ENCODE results near the gene TSPAN10. TPM values are rescaled to one million over a fixed set of nuclear protein-coding genes. Genes with fewer than 3 reads are reported as not detected.
"Not testable (repeated sequence)": the region's sequence is repeated elsewhere in the genome, so short reads cannot be mapped to it uniquely, and the experiment has no call there.

Gene TSPAN10
- total RNA-seq, 1 experiment from 2014 or later, result 1.2 TPM

DNA sequence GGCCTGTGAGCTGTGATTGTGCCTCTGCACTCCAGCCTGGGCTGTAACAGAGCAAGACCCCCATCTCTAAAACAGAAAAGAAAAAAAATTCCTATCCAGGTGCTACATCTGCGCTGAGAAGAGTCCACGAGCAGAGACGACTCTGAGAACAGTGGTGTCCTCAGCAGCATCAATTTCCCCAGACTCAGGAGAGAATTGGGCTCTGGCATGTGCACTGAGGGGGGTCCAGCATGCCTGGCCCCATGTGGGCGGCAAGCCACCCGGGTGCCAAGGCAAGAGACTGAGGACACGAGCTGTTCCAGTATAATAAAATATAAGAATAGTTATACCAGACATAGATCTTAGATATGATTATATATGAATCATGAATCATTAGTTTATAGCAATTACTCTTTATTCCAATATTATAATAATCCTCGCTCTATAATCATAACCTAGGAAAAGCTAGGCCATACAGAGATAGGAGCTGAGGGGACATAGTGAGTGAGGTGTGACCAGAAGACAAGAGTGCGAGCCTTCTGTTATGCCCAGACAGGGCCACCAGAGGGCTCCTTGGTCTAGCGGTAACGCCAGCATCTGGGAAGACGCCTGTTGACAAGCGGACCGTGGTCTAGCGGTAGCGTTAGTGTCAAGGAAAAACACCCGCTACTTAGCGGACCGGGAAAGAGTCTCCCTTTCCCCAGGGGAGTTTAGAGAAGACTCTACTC lies 38.7 kb downstream of the TSPAN10 start:
- H3K4me1 ChIP-seq (ENCODE audit: insufficient read depth, low read length); H3K4me2 ChIP-seq (ENCODE audit: insufficient read depth, insufficient read length, low read length); H4K5ac ChIP-seq (ENCODE audit: insufficient read length, low read depth, low read length); H3K27ac ChIP-seq (ENCODE audit: insufficient read length, low read depth, low read length); H3K56ac ChIP-seq (ENCODE audit: insufficient read length, low read depth, low read length); H2BK12ac ChIP-seq (ENCODE audit: insufficient read length, low read depth, low read length); H3K79me2 ChIP-seq (ENCODE audit: insufficient read depth, low read length); H3K27ac Mint-ChIP-seq; H2AFZ ChIP-seq (ENCODE audit: low read length); H3K23me2 ChIP-seq (ENCODE audit: insufficient read length, low read depth, low read length, poor library complexity, severe bottlenecking); H3K14ac ChIP-seq (ENCODE audit: insufficient read depth, low read length); H2BK120ac ChIP-seq (ENCODE audit: low read depth, low read length, poor library complexity, severe bottlenecking); H2BK15ac ChIP-seq (ENCODE audit: low read depth, low read length); H3K9me3 ChIP-seq (ENCODE audit: control insufficient read depth, low read depth, low read length); H2BK20ac ChIP-seq (ENCODE audit: low read depth, low read length, poor library complexity, severe bottlenecking); H3K18ac ChIP-seq (ENCODE audit: insufficient read length, low read depth, low read length); H3K4me3 Mint-ChIP-seq; H3K9ac ChIP-seq (ENCODE audit: extremely low read depth, insufficient read length, low read length); H3K4me1 Mint-ChIP-seq; H2AK5ac ChIP-seq (ENCODE audit: insufficient read length, low read length); H4K91ac ChIP-seq (ENCODE audit: insufficient read length, low read depth, low read length); H3K79me1 ChIP-seq (ENCODE audit: insufficient read depth, low read depth, low read length, poor library complexity, severe bottlenecking); H3K9me3 Mint-ChIP-seq; H4K20me1 ChIP-seq (ENCODE audit: control insufficient read depth, insufficient read depth, insufficient read length); H2BK5ac ChIP-seq (ENCODE audit: insufficient read length, low read length); H3K4ac ChIP-seq (ENCODE audit: low read depth, low read length); H4K8ac ChIP-seq (replicated peaks; ENCODE audit: insufficient read length, low read depth, low read length); H3T11ph ChIP-seq (ENCODE audit: low read length); H3K27me3 ChIP-seq (ENCODE audit: insufficient read depth, low read length); H3K27me3 Mint-ChIP-seq (ENCODE audit: low read depth); H3K23ac ChIP-seq (ENCODE audit: insufficient read length, low read depth, low read length): not testable (repeated sequence)
- DNase-seq, result peak; percentile 61
- no CpG with 5 or more reads among the region's 18 CpGs for WGBS (ENCODE audit: extremely low coverage, insufficient read length, low lambda C conversion rate)
- TF ChIP-seq, protein P1, sequence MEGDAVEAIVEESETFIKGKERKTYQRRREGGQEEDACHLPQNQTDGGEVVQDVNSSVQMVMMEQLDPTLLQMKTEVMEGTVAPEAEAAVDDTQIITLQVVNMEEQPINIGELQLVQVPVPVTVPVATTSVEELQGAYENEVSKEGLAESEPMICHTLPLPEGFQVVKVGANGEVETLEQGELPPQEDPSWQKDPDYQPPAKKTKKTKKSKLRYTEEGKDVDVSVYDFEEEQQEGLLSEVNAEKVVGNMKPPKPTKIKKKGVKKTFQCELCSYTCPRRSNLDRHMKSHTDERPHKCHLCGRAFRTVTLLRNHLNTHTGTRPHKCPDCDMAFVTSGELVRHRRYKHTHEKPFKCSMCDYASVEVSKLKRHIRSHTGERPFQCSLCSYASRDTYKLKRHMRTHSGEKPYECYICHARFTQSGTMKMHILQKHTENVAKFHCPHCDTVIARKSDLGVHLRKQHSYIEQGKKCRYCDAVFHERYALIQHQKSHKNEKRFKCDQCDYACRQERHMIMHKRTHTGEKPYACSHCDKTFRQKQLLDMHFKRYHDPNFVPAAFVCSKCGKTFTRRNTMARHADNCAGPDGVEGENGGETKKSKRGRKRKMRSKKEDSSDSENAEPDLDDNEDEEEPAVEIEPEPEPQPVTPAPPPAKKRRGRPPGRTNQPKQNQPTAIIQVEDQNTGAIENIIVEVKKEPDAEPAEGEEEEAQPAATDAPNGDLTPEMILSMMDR (conservative IDR thresholded peaks at IDR 0.05), result peak; percentile 73
- H3K36me3 Mint-ChIP-seq (ENCODE audit: insufficient read depth in 1 of 3, low read depth in 3 of 3), result peaks cover 22 to 43% (median 40%) of the 10 kb centered on the region in 3 experiments; a peak in 6 of 7 replicates

Data from H9 (cell line).